Astrocyte (in vitro differentiated cells and primary cell): ENCODE measurements around the gene UBE3C.

Source experiments
- CTCF ChIP-seq: IDR thresholded peaks from 2 replicates; pipeline ENCODE4 v1.5.1; 2011; ENCODE audit warnings: low read depth, mild to moderate bottlenecking, inconsistent platforms, low read length, moderate library complexity; ENCODE audit not compliant: insufficient read depth
- EZH2 ChIP-seq: IDR thresholded peaks from 2 replicates; pipeline ENCODE4 v1.6.1; 2012; ENCODE audit warnings: mild to moderate bottlenecking, low read length, inconsistent platforms; ENCODE audit not compliant: insufficient read depth

DNA sequence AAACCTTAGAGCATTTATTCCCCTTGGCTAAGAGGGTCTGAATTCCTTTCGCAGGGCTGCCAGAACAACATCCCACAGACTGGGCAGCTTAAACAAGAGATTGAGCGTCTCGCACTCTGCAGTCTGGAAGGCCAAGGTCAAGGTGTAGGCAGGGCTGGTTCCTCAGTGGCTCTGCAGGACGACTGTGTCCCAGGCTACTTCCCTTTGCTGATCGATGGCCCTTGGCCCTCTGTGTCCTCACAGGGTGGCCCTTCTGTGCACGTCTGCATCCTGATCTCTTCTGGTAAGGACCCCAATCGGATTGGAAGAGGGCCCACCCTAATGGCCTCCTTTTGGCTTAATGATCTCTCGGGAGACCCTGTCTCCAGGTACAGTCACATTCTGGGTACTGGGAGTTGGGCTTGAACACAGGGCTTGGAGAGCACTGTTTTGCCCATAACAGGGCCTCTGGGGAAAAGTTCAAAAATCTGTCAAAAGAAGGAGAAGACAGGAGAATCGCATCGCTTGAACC lies 162.9 kb downstream of the UBE3C start:
- TF ChIP-seq CTCF, result no peak
- no peak for TF ChIP-seq EZH2
